ENCODE results near the gene PIK3R3. TPM values are rescaled to one million over a fixed set of nuclear protein-coding genes. Genes with fewer than 3 reads are reported as not detected.

PIK3R3 gene
- total RNA-seq, 1 donor from 2014 or later, result 3.6 TPM

DNA sequence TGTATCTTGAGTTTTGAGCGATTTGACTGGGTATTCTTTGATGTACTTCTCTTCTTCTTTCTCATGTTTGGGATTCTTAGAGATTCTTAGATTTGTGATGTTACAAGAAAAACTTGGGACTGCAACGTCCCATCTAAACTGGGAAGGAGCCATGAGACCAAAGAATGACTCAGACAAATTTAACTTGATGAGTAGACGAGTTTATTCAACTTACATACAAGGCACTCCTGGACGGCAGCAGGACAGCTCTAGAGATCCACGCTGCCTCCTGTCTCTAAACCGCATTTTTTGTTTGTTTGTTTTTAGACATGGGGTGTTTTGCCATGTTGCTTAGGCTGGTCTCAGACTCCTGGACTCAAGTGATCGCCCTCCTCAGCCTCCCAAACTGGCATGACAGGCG lies 137.1 kb downstream of the PIK3R3 start:
- intact Hi-C loops (cut with micrococcal nuclease), result no loop called here
- Mint-ChIP-seq H3K4me3 (no peak overlapping the region), H3K27me3 (ENCODE audit: insufficient read depth) (no peaks in the 10 kb centered on the region), H3K36me3 (ENCODE audit: low read depth) (peaks cover 4% of the 10 kb centered on the region), H3K27ac (no peak overlapping the region), H3K9me3 (peaks cover 5% of the 10 kb centered on the region), H3K4me1 (ENCODE audit: low read depth) (no peaks in the 10 kb centered on the region)
- no peak for DNase-seq (ENCODE audit: low spot score)

DNA sequence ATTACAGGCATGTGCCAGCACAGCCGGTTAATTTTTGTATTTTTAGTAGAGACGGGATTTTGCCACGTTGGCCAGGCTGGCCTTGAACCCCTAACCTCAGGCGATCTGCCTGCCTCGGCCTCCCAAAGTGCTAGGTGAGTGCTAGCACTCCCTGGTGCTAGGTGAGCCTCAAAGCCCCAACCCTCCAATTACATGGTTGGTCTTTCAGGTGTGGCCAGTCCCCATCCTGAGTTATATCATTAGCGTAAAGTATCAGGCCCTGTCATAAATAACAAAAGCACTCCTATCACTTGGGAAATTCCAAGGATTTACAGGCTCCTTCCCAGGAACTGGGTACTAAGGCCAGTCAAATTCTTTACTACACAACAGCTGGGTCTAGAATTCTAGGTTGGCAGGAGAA lies 138.0 kb downstream of the PIK3R3 start:
- Mint-ChIP-seq H3K36me3 (ENCODE audit: low read depth) (peaks cover 1% of the 10 kb centered on the region), H3K27me3 (ENCODE audit: insufficient read depth) (no peaks in the 10 kb centered on the region), H3K4me1 (ENCODE audit: low read depth) (no peaks in the 10 kb centered on the region), H3K4me3 (no peak overlapping the region), H3K27ac (no peak overlapping the region), H3K9me3 (peaks cover 5% of the 10 kb centered on the region)
- no peak for DNase-seq (ENCODE audit: low spot score)
- intact Hi-C loops (cut with micrococcal nuclease), result no loop called here

Other genes starting within 250 kb of the PIK3R3 start
- gene TSPAN1, start 42.5 kb upstream of the PIK3R3 start, total RNA-seq, result not detected in 2 replicates
- not detected in 2 replicates for gene P3R3URF, start 43.9 kb upstream of the PIK3R3 start, total RNA-seq
- 80.8 and 85.7 TPM in 2 replicates for gene POMGNT1, start 65.8 kb upstream of the PIK3R3 start, total RNA-seq
- 0.15 TPM in 1 of 2 replicates, not detected in the other for gene LURAP1, start 70.7 kb upstream of the PIK3R3 start, total RNA-seq
- gene RAD54L, start 115.1 kb upstream of the PIK3R3 start, total RNA-seq, result 49.7 and 50.2 TPM in 2 replicates
- 62.1 and 62.6 TPM in 2 replicates for gene LRRC41, start 171.0 kb upstream of the PIK3R3 start, total RNA-seq
- gene UQCRH, start 171.1 kb upstream of the PIK3R3 start, total RNA-seq, result 258 and 268 TPM in 2 replicates
- gene NSUN4, start 208.2 kb upstream of the PIK3R3 start, total RNA-seq, result 37.6 and 39.6 TPM in 2 replicates